HCT116 (cell line): ENCODE data around the gene SAPCD2. TPM values are rescaled to one million over a fixed set of nuclear protein-coding genes. Genes with fewer than 3 reads are reported as not detected.

Experiments used
- ATAC-seq: fragments of 200-7000 bp; cut with Tn5 transposase; 2 replicates; pipeline ENCODE4 v1.9.1; 2020; ENCODE audit warnings: mild to moderate bottlenecking, moderate library complexity
- BruUV-seq: library from RNA; stranded (reverse); fragments of 400-500 nt; replicated peaks from 2 replicates; lab custom pipeline; 2021; lab: Mats Ljungman, UMichigan
- CTCF ChIA-PET: fragments of 300-600 bp; sonication (Branson Sonifier 250); formaldehyde crosslinking; loops from one replicate; lab custom pipeline; 2021; ENCODE audit warnings: antibody characterized with exemption; lab: Charles Lee
- POLR2A ChIA-PET: fragments of 300-600, 350-600 bp; sonication (Branson Sonifier 250); formaldehyde crosslinking; loops from one replicate; lab custom pipeline; 2021; ENCODE audit warnings: antibody characterized with exemption; lab: Charles Lee
- RAD21 ChIA-PET, 2 experiments: fragments of 300-600 bp; sonication (Branson Sonifier 250); formaldehyde crosslinking; loops; one replicate each; lab custom pipeline; 2023; ENCODE audit warnings: low total read pairs in 2 of 2; ENCODE audit not compliant: uncharacterized antibody in 2 of 2, unreplicated experiment in 2 of 2, low non-redundant PET in 1 of 2; lab: Charles Lee
- DNase-seq: peaks from one replicate; pipeline ENCODE4 v3.0.0-alpha.2; 2010; ENCODE audit warnings: low read depth, low spot score
- H2AFZ ChIP-seq: fragments of 200-600 bp; shearing (Covaris generic), sonication (generic); 2 replicates; pipeline ENCODE4 v1.6.1; 2017; ENCODE audit warnings: low read depth, mixed run types, mixed read lengths, antibody characterized with exemption, low read length; ENCODE audit not compliant: poor library complexity, severe bottlenecking
- H3K27ac ChIP-seq: 2 replicates; pipeline ENCODE4 v1.5.1; 2012; ENCODE audit warnings: low read depth, low read length
- H3K27me3 ChIP-seq: fragments of 200-600 bp; sonication (generic); 2 replicates; pipeline ENCODE4 v1.6.1; 2016; ENCODE audit warnings: mixed run types, low read length, mixed read lengths; ENCODE audit not compliant: insufficient read depth
- H3K36me3 ChIP-seq, 2 experiments: fragments of 200-500 bp in 1 of 2; fragments of 200-600 bp in 1 of 2; sonication (Bioruptor generic) in 1 of 2; sonication (generic) in 1 of 2; 2 replicates each; pipeline versions ENCODE4 v1.5.1 to v1.6.1; 2014 to 2016; ENCODE audit warnings: low read length in 2 of 2, inconsistent platforms in 1 of 2, mixed read lengths in 1 of 2, mixed run types in 1 of 2; ENCODE audit not compliant: insufficient read depth in 2 of 2, control insufficient read depth in 1 of 2
- H3K4me1 ChIP-seq, 2 experiments: fragments of 200-600 bp in 1 of 2; sonication (generic) in 1 of 2; 2 replicates each; pipeline versions ENCODE4 v1.5.1 to v1.6.1; 2012 to 2017; ENCODE audit warnings: low read length in 2 of 2, inconsistent platforms in 1 of 2, mild to moderate bottlenecking in 1 of 2, mixed read lengths in 1 of 2, mixed run types in 1 of 2, moderate library complexity in 1 of 2; ENCODE audit not compliant: insufficient read depth in 2 of 2, control insufficient read depth in 1 of 2
- H3K4me2 ChIP-seq: fragments of 200-600 bp; sonication (generic); 2 replicates; pipeline ENCODE4 v1.6.1; 2017; ENCODE audit warnings: mixed run types, low read length, mixed read lengths
- H3K4me3 ChIP-seq, 2 experiments: fragments of 200-600 bp in 1 of 2; sonication (generic) in 1 of 2; replicated peaks in 1 of 2; 2 replicates each; pipeline ENCODE4 v1.5.1; 2011 to 2016; ENCODE audit warnings: low read length in 2 of 2, control low read depth in 1 of 2, low read depth in 1 of 2, mild to moderate bottlenecking in 1 of 2, mixed read lengths in 1 of 2, mixed run types in 1 of 2
- H3K79me2 ChIP-seq: fragments of 200-600 bp; sonication (generic); 2 replicates; pipeline ENCODE4 v1.6.1; 2017; ENCODE audit warnings: mild to moderate bottlenecking, mixed run types, low read length, moderate library complexity, mixed read lengths; ENCODE audit not compliant: insufficient read depth
- H3K9ac ChIP-seq: fragments of 200-600 bp; sonication (generic); 2 replicates; pipeline ENCODE4 v1.6.1; 2016; ENCODE audit warnings: low read length, mixed read lengths
- H3K9me2 ChIP-seq: fragments of 200-600 bp; sonication (generic), shearing (Covaris generic); 2 replicates; pipeline ENCODE4 v1.6.1; 2017; ENCODE audit warnings: mixed run types, mild to moderate bottlenecking, moderate library complexity; ENCODE audit not compliant: insufficient read depth
- H3K9me3 ChIP-seq, 2 experiments: fragments of 200-500 bp in 1 of 2; fragments of 200-600 bp in 1 of 2; sonication (Bioruptor generic) in 1 of 2; sonication (generic) in 1 of 2; 2 replicates each; pipeline ENCODE4 v1.6.1; 2014 to 2017; ENCODE audit warnings: low read length in 2 of 2, mixed read lengths in 2 of 2, inconsistent platforms in 1 of 2, low read depth in 1 of 2, mild to moderate bottlenecking in 1 of 2, mixed run types in 1 of 2, moderate library complexity in 1 of 2; ENCODE audit not compliant: control insufficient read depth in 1 of 2, insufficient read depth in 1 of 2
- H4K20me1 ChIP-seq: fragments of 200-600 bp; sonication (generic), shearing (Covaris generic); 2 replicates; pipeline ENCODE4 v1.6.1; 2017; ENCODE audit warnings: mixed run types, mild to moderate bottlenecking, moderate library complexity; ENCODE audit not compliant: insufficient read depth
- ELF1 ChIP-seq: IDR thresholded peaks from 2 replicates; pipeline ENCODE4 v1.6.1; 2012; ENCODE audit warnings: low read depth, borderline replicate concordance
- FOSL1 ChIP-seq: IDR thresholded peaks from 2 replicates; pipeline ENCODE4 v1.6.1; 2012; ENCODE audit warnings: low read depth
- JUND ChIP-seq: IDR thresholded peaks from 2 replicates; pipeline ENCODE4 v1.6.1; 2012
- SRF ChIP-seq: IDR thresholded peaks from 2 replicates; pipeline ENCODE4 v1.6.1; 2012; ENCODE audit warnings: low read depth
- TCF7L2 ChIP-seq: IDR thresholded peaks from 2 replicates; pipeline ENCODE4 v1.7.0; 2011; ENCODE audit warnings: borderline replicate concordance, inconsistent platforms; ENCODE audit not compliant: insufficient read depth, insufficient read length; ENCODE audit errors: extremely low read depth
- ZFX ChIP-seq: fragments of 450-650 bp; IDR thresholded peaks from 2 replicates; pipeline ENCODE4 v1.6.1; 2017
- ZNF274 ChIP-seq: fragments of 200-500 bp; sonication (Bioruptor generic); IDR thresholded peaks from 2 replicates; pipeline ENCODE4 v1.6.1; 2014; ENCODE audit warnings: mild to moderate bottlenecking, low read depth, low read length, inconsistent platforms
- intact Hi-C: fragments of 100-400 bp; cut with micrococcal nuclease; formaldehyde crosslinking; loops from 2 replicates; pipeline ENCODE4 v1.10.0; 2022
- total RNA-seq: library from RNA; stranded (reverse); gene quantifications from one replicate; pipeline ENCODE4 v1.2.1, GENCODE V29; 2021; ENCODE audit not compliant: unreplicated experiment
- TF ChIP-seq, protein P1 (sequence below): IDR thresholded peaks from 2 replicates; pipeline ENCODE4 v1.6.1; 2011; ENCODE audit warnings: mild to moderate bottlenecking, low read length, moderate library complexity; ENCODE audit not compliant: insufficient replicate concordance; ENCODE audit errors: extremely low read depth

SAPCD2 gene
- total RNA-seq, 1 experiment from 2014 or later: 71.7 TPM

DNA sequence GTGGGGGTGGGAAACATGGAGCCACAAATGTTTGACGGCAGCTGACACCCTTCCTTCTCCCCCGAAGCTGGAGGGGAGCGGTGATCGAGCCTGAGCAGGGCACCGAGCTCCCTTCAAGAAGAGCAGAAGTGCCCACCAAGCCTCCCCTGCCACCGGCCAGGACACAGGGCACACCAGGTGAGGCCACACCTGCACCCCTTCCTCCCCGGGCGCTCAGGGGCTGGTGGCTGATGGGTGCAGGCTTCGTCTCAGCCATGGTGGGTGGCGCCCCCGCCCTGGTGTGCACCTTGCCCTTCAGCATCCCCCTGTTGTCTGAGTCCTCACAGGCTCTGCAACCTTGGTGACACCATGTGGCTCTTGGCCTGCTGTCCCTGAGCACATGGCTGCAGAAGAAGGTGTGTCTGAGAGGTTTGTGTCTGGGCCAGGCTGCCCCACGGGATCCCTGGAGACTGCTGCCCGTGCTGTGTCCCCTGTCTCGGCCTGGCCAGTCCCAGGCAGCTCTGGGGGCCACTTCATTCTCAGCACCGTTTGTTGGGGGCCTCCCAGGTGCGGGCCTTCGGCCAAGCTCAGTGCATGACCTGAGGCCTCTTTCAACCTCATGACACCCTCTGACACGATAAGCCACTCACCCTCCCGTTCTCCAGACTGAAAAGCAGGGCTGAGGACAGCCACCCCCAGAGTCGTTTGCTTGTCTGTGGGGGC lies 27.6 kb upstream of the SAPCD2 start:
- Histone ChIP-seq H3K79me2 (no peaks in the 10 kb centered on the region), H2AFZ (no peak overlapping the region), H3K9ac (no peak overlapping the region), H4K20me1 (no peaks in the 10 kb centered on the region), H3K27me3 (no peaks in the 10 kb centered on the region), H3K9me2 (no peaks in the 10 kb centered on the region), H3K36me3 (peaks cover 11 to 40% of the 10 kb centered on the region in 2 experiments), H3K4me2 (no peak overlapping the region), H3K9me3 (peaks cover 0 to 15% of the 10 kb centered on the region in 2 experiments; a peak in 1 of 4 replicates), H3K27ac (no peak overlapping the region), H3K4me3 (no peak overlapping the region), H3K4me1 (no peaks in the 10 kb centered on the region)
- intact Hi-C loops: no loop called here
- ATAC-seq: no peak
- RAD21 ChIA-PET: no interaction called here
- POLR2A ChIA-PET: no interaction called here
- BruUV-seq: no TSS peak
- no peak for DNase-seq
- TF ChIP-seq ZNF274 (no peak), TCF7L2 (no peak), JUND (no peak), SRF (no peak), ZFX (no peak), FOSL1 (no peak), ELF1 (no peak)
- TF ChIP-seq, protein P1, sequence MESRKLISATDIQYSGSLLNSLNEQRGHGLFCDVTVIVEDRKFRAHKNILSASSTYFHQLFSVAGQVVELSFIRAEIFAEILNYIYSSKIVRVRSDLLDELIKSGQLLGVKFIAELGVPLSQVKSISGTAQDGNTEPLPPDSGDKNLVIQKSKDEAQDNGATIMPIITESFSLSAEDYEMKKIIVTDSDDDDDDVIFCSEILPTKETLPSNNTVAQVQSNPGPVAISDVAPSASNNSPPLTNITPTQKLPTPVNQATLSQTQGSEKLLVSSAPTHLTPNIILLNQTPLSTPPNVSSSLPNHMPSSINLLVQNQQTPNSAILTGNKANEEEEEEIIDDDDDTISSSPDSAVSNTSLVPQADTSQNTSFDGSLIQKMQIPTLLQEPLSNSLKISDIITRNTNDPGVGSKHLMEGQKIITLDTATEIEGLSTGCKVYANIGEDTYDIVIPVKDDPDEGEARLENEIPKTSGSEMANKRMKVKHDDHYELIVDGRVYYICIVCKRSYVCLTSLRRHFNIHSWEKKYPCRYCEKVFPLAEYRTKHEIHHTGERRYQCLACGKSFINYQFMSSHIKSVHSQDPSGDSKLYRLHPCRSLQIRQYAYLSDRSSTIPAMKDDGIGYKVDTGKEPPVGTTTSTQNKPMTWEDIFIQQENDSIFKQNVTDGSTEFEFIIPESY: no peak
- CTCF ChIA-PET: no interaction called here
